CD8-positive, alpha-beta memory T cell (primary cell): Measurements from ENCODE around the gene DMPK. TPM values are rescaled to one million over a fixed set of nuclear protein-coding genes. Genes with fewer than 3 reads are reported as not detected.
A peak's percentile ranks its signal among the peaks of the same experiment; 100 is the strongest.

Experiments
- CTCF ChIA-PET: fragments of 350-600 bp; sonication (Branson Sonifier 250); formaldehyde crosslinking; loops from one replicate; lab custom pipeline; 2021; ENCODE audit warnings: antibody characterized with exemption; lab: Charles Lee
- POLR2A ChIA-PET: fragments of 350-600 bp; sonication (Branson Sonifier 250); formaldehyde crosslinking; loops from one replicate; lab custom pipeline; 2021; ENCODE audit warnings: antibody characterized with exemption; lab: Charles Lee
- DNase-seq, 5 donors: peaks; one replicate each; pipeline versions ENCODE4 v3.0.0 to v3.0.0-alpha.2; 2020 to 2022; ENCODE audit warnings: mixed read lengths in 1 of 5
- H3K27ac ChIP-seq: one replicate; pipeline ENCODE4 v1.7.0; 2013; ENCODE audit warnings: low read depth, mild to moderate bottlenecking, low read length, moderate library complexity
- H3K27me3 ChIP-seq: 2 replicates; pipeline ENCODE4 v1.7.0; 2013; ENCODE audit warnings: low read length, mild to moderate bottlenecking; ENCODE audit not compliant: insufficient read depth, poor library complexity, severe bottlenecking
- H3K36me3 ChIP-seq: 2 replicates; pipeline ENCODE4 v1.7.0; 2013; ENCODE audit warnings: mild to moderate bottlenecking, low read length, moderate library complexity; ENCODE audit not compliant: insufficient read depth
- H3K4me1 ChIP-seq: 2 replicates; pipeline ENCODE4 v1.7.0; 2013; ENCODE audit warnings: mild to moderate bottlenecking, low read length, moderate library complexity; ENCODE audit not compliant: insufficient read depth
- H3K4me3 ChIP-seq: 2 replicates; pipeline ENCODE4 v1.7.0; 2013; ENCODE audit warnings: mild to moderate bottlenecking, low read length
- H3K9me3 ChIP-seq: 2 replicates; pipeline ENCODE4 v1.7.0; 2013; ENCODE audit warnings: mild to moderate bottlenecking, low read length
- H3K27ac Mint-ChIP-seq, 8 donors: one replicate each; pipeline ENCODE4 v1.8.0; 2020 to 2021; ENCODE audit warnings: mixed read lengths in 8 of 8, mild to moderate bottlenecking in 6 of 8, inconsistent platforms in 3 of 8, moderate library complexity in 3 of 8
- H3K27me3 Mint-ChIP-seq, 2 donors: one replicate each; pipeline ENCODE4 v1.8.0; 2020 to 2021; ENCODE audit warnings: mixed read lengths in 2 of 2, mild to moderate bottlenecking in 1 of 2, moderate library complexity in 1 of 2
- H3K36me3 Mint-ChIP-seq, 3 donors: one replicate each; pipeline ENCODE4 v1.8.0; 2020 to 2021; ENCODE audit warnings: mixed read lengths in 3 of 3, inconsistent platforms in 1 of 3, mild to moderate bottlenecking in 1 of 3
- H3K4me1 Mint-ChIP-seq, 3 donors: one replicate each; pipeline ENCODE4 v1.8.0; 2020 to 2021; ENCODE audit warnings: mixed read lengths in 3 of 3, inconsistent platforms in 1 of 3, mild to moderate bottlenecking in 1 of 3
- H3K4me3 Mint-ChIP-seq, 7 donors: one replicate each; pipeline ENCODE4 v1.8.0; 2020 to 2021; ENCODE audit warnings: mixed read lengths in 7 of 7, mild to moderate bottlenecking in 6 of 7, moderate library complexity in 4 of 7, inconsistent platforms in 2 of 7
- H3K9me3 Mint-ChIP-seq, 5 donors: one replicate each; pipeline ENCODE4 v1.8.0; 2020 to 2022; ENCODE audit warnings: mixed read lengths in 5 of 5, mild to moderate bottlenecking in 3 of 5, moderate library complexity in 2 of 5, inconsistent platforms in 1 of 5
- polyA plus RNA-seq: library from polyadenylated mRNA; unstranded; fragments of 300-500 nt; fragmentation: Illumina TruSeq; gene quantifications from one replicate; pipeline ENCODE4 v1.2.3, GENCODE V29; 2021
- total RNA-seq, 2 experiments: library from RNA; stranded (reverse); gene quantifications; one replicate each; pipeline ENCODE4 v1.2.3, GENCODE V29; 2021

Gene DMPK
- total and polyA plus RNA-seq, 3 experiments from 2014 or later, result 1.6 to 28.2 (median 27.1) TPM

GRCh38 chr19:45766296-45766868, 15.9 kb downstream of the DMPK start:
- no peaks in the 10 kb centered on the region for H3K36me3 Mint-ChIP-seq
- H3K4me3 Mint-ChIP-seq, result no peak overlapping the region

GRCh38 chr19:45765702-45766295, 16.5 kb downstream of the DMPK start:
- H3K27me3 Mint-ChIP-seq, result peaks cover 4 to 12% of the 10 kb centered on the region in 2 donors
- H3K4me3 Mint-ChIP-seq, result peak overlapping the region in 2 of 7 donors; percentile 37 to 85
- Histone ChIP-seq H3K9me3 (no peaks in the 10 kb centered on the region), H3K4me3 (no peak overlapping the region), H3K27me3 (no peaks in the 10 kb centered on the region), H3K36me3 (no peaks in the 10 kb centered on the region), H3K27ac (no peak overlapping the region), H3K4me1 (no peaks in the 10 kb centered on the region)
- H3K27ac Mint-ChIP-seq, result no peak overlapping the region
- peaks cover 6 to 20% (median 9%) of the 10 kb centered on the region in 3 donors for H3K4me1 Mint-ChIP-seq
- ChIA-PET CTCF (interaction anchor here (1.2 kb wide), 1 partner anchor 12 kb away, joined by 3 read pairs; no protein-coding TSS in a partner anchor), POLR2A (no interaction called here)
- H3K36me3 Mint-ChIP-seq, result no peaks in the 10 kb centered on the region
- no peak for DNase-seq
- H3K9me3 Mint-ChIP-seq, result no peaks in the 10 kb centered on the region

More at GRCh38 chr19:45766296-45766868, 15.9 kb downstream of the DMPK start:
- Histone ChIP-seq H3K9me3 (no peaks in the 10 kb centered on the region), H3K27me3 (no peaks in the 10 kb centered on the region), H3K4me3 (no peak overlapping the region), H3K27ac (no peak overlapping the region), H3K4me1 (no peaks in the 10 kb centered on the region), H3K36me3 (no peaks in the 10 kb centered on the region)
- peaks cover 4 to 12% of the 10 kb centered on the region in 2 donors for H3K27me3 Mint-ChIP-seq
- DNase-seq, result no peak
- ChIA-PET POLR2A (interaction anchor here (1.4 kb wide), 1 partner anchor 26 kb away, joined by 4 read pairs; the partner anchor contains the start of gene DMWD), CTCF (interaction anchor here (0.8 to 5.2 kb wide), 2 partner anchors 29 to 50 kb away, joined by 3 to 182 read pairs; partner anchors contain the start of gene DMWD)
- H3K27ac Mint-ChIP-seq, result no peak overlapping the region
- H3K9me3 Mint-ChIP-seq, result no peaks in the 10 kb centered on the region
- H3K4me1 Mint-ChIP-seq, result peaks cover 7 to 25% (median 12%) of the 10 kb centered on the region in 3 donors

DNA sequence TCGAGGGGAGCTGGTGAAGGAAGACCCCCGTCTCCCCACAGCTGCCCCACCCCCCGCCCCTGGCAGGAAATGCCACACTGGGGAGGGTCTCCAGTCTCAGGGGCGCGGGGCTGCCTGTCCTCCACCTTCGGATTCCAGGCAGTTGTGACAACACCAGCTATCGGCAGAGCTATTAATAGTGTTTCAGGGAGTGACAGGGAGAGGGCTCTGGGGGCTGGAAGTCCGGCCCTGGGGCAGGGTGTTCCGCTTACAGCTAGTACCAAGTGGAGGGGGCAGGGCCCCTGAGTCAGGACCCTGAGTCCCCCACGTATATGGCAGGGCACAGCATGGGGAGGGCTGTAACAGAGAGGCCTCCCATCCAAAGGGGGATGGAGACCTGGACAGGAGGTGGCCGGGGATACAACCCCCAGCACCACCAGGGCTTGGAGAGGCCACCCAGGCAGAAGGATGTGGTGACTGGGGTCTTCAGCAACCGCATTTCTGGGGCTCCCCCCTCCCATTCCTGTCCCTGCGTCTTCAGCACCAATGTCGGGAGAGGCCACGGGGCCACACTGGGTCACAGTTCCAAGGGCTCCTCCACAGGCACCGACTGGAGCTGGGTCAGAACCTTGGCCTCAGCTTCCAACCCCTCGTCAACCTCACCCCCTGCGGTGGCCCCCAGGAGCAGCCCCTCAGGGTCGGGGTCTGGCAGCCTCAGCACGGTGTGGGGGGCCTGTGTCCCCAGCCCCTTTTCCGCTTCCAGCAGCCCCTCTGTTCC, 17.2 kb downstream of the DMPK start:
- Histone ChIP-seq H3K27ac (no peak overlapping the region), H3K4me3 (no peak overlapping the region), H3K27me3 (no peaks in the 10 kb centered on the region), H3K36me3 (no peaks in the 10 kb centered on the region), H3K9me3 (no peaks in the 10 kb centered on the region), H3K4me1 (no peaks in the 10 kb centered on the region)
- CTCF ChIA-PET, result interaction anchor here (1.2 kb wide), 1 partner anchor 11 kb away, joined by 3 read pairs; no protein-coding TSS in a partner anchor
- Mint-ChIP-seq H3K4me1 (peaks cover 0 to 13% (median 5%) of the 10 kb centered on the region in 3 donors), H3K27me3 (peaks cover 4 to 12% of the 10 kb centered on the region in 2 donors), H3K9me3 (no peaks in the 10 kb centered on the region), H3K27ac (no peak overlapping the region), H3K36me3 (no peaks in the 10 kb centered on the region), H3K4me3 (peak overlapping the region in 3 of 7 donors; percentile 8 to 85 (median 9))
- no peak for DNase-seq
- POLR2A ChIA-PET, result no interaction called here

DNA sequence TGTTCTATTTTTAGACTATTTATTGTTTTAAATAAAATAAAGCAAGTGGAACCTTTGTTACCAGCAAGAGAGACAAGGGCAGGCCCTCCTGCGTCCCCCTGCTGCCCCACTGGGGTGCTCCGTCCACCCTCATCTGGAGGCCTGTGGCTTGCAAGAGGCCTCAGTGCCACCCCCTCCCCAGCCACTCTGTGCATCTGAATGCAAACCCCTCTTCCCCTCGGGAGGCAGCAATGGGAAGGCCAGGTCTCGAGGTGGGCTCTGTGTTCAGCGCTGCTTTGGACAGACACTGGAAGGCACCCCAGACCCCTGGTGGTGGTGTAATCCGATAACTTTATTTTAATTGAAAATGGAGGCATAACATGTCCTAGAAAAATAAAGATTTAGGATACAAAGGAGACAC, 17.8 kb downstream of the DMPK start:
- ChIA-PET CTCF (no interaction called here), POLR2A (no interaction called here)
- no peaks in the 10 kb centered on the region for H3K36me3 Mint-ChIP-seq
- H3K27ac Mint-ChIP-seq, result peak overlapping the region in 1 of 8 donors; percentile 1
- peaks cover 4 to 12% of the 10 kb centered on the region in 2 donors for H3K27me3 Mint-ChIP-seq
- no peak for DNase-seq
- H3K4me3 Mint-ChIP-seq, result no peak overlapping the region
- Histone ChIP-seq H3K27me3 (no peaks in the 10 kb centered on the region), H3K9me3 (no peaks in the 10 kb centered on the region), H3K27ac (no peak overlapping the region), H3K4me1 (no peaks in the 10 kb centered on the region), H3K36me3 (no peaks in the 10 kb centered on the region), H3K4me3 (no peak overlapping the region)
- H3K9me3 Mint-ChIP-seq, result no peaks in the 10 kb centered on the region
- H3K4me1 Mint-ChIP-seq, result peaks cover 0 to 9% (median 2%) of the 10 kb centered on the region in 3 donors

GRCh38 chr19:45763691-45764294, 18.5 kb downstream of the DMPK start:
- H3K36me3 ChIP-seq, result no peaks in the 10 kb centered on the region
- Mint-ChIP-seq H3K9me3 (no peaks in the 10 kb centered on the region), H3K27me3 (peaks cover 9 to 12% of the 10 kb centered on the region in 2 donors), H3K4me1 (peaks cover 0 to 4% (median 0%) of the 10 kb centered on the region in 3 donors), H3K4me3 (no peak overlapping the region), H3K36me3 (no peaks in the 10 kb centered on the region), H3K27ac (no peak overlapping the region)
- no peaks in the 10 kb centered on the region for H3K4me1 ChIP-seq
- H3K27me3 ChIP-seq, result no peaks in the 10 kb centered on the region
- DNase-seq, result no peak
- no peak overlapping the region for H3K4me3 ChIP-seq
- H3K9me3 ChIP-seq, result no peaks in the 10 kb centered on the region
- CTCF ChIA-PET, result no interaction called here
- no peak overlapping the region for H3K27ac ChIP-seq
- POLR2A ChIA-PET, result no interaction called here

GRCh38 chr19:45762870-45763631, 19.2 kb downstream of the DMPK start:
- H3K27me3 ChIP-seq, result no peaks in the 10 kb centered on the region
- no peak overlapping the region for H3K27ac ChIP-seq
- no peaks in the 10 kb centered on the region for H3K36me3 ChIP-seq
- no peak overlapping the region for H3K27ac Mint-ChIP-seq
- no peak for DNase-seq
- no peak overlapping the region for H3K4me3 ChIP-seq
- H3K36me3 Mint-ChIP-seq, result no peaks in the 10 kb centered on the region
- no peaks in the 10 kb centered on the region for H3K9me3 ChIP-seq
- H3K27me3 Mint-ChIP-seq, result peaks cover 10 to 12% of the 10 kb centered on the region in 2 donors
- ChIA-PET CTCF (no interaction called here), POLR2A (no interaction called here)
- no peaks in the 10 kb centered on the region for H3K4me1 ChIP-seq
- peaks cover 0 to 2% (median 0%) of the 10 kb centered on the region in 3 donors for H3K4me1 Mint-ChIP-seq
- no peak overlapping the region for H3K4me3 Mint-ChIP-seq
- no peaks in the 10 kb centered on the region for H3K9me3 Mint-ChIP-seq

GRCh38 chr19:45761714-45762113, 20.6 kb downstream of the DMPK start:
- Histone ChIP-seq H3K4me1 (no peaks in the 10 kb centered on the region), H3K4me3 (no peak overlapping the region), H3K36me3 (no peaks in the 10 kb centered on the region), H3K9me3 (no peaks in the 10 kb centered on the region), H3K27ac (no peak overlapping the region), H3K27me3 (no peaks in the 10 kb centered on the region)
- Mint-ChIP-seq H3K27me3 (peaks cover 10 to 12% of the 10 kb centered on the region in 2 donors), H3K36me3 (no peaks in the 10 kb centered on the region), H3K9me3 (no peaks in the 10 kb centered on the region), H3K27ac (no peak overlapping the region), H3K4me1 (no peaks in the 10 kb centered on the region), H3K4me3 (no peak overlapping the region)
- ChIA-PET POLR2A (no interaction called here), CTCF (no interaction called here)
- no peak for DNase-seq
